Neural progenitor cell (in vitro differentiated cells): ENCODE measurements around the gene CSTF1. TPM values are rescaled to one million over a fixed set of nuclear protein-coding genes. Genes with fewer than 3 reads are reported as not detected.

Experiments
- DNase-seq: peaks from one replicate; pipeline ENCODE4 v3.0.0-alpha.2; 2016; ENCODE audit warnings: low spot score
- H2AFZ ChIP-seq: fragments of 200-600 bp; sonication (generic); replicated peaks from 2 replicates; pipeline ENCODE4 v1.6.1; 2016; ENCODE audit warnings: antibody characterized with exemption
- H3F3A ChIP-seq: fragments of 200-600 bp; sonication (generic); 2 replicates; pipeline ENCODE4 v1.6.1; 2016; ENCODE audit warnings: antibody characterized with exemption, low read depth
- H3K27ac ChIP-seq: fragments of 200-600 bp; sonication (generic); 2 replicates; pipeline ENCODE4 v1.5.1; 2016; ENCODE audit warnings: mild to moderate bottlenecking
- H3K27me3 ChIP-seq: fragments of 200-600 bp; sonication (generic); 2 replicates; pipeline ENCODE4 v1.6.1; 2016; ENCODE audit warnings: mild to moderate bottlenecking, moderate library complexity
- H3K36me3 ChIP-seq: fragments of 200-600 bp; sonication (generic); 2 replicates; pipeline ENCODE4 v1.5.1; 2016
- H3K4me1 ChIP-seq: fragments of 200-600 bp; sonication (generic); 2 replicates; pipeline ENCODE4 v1.6.1; 2016; ENCODE audit warnings: mixed run types
- H3K4me2 ChIP-seq: fragments of 200-600 bp; sonication (generic); 2 replicates; pipeline ENCODE4 v1.6.1; 2016
- H3K4me3 ChIP-seq: fragments of 200-600 bp; sonication (generic); 2 replicates; pipeline ENCODE4 v1.5.1; 2016
- H3K79me2 ChIP-seq: fragments of 200-600 bp; sonication (generic); 2 replicates; pipeline ENCODE4 v1.6.1; 2016; ENCODE audit warnings: low read depth
- H3K9ac ChIP-seq: fragments of 200-600 bp; sonication (generic); 2 replicates; pipeline ENCODE4 v1.6.1; 2016
- H3K9me3 ChIP-seq: fragments of 200-600 bp; sonication (generic); 2 replicates; pipeline ENCODE4 v1.5.1; 2016; ENCODE audit warnings: low read depth
- H4K20me1 ChIP-seq: fragments of 200-600 bp; sonication (generic); 2 replicates; pipeline ENCODE4 v1.6.1; 2016; ENCODE audit warnings: low read depth
- H3K27ac Mint-ChIP-seq: 3 replicates; pipeline ENCODE4 v1.8.0; 2021; ENCODE audit warnings: mixed read lengths
- H3K27me3 Mint-ChIP-seq: 2 replicates; pipeline ENCODE4 v1.8.0; 2022; ENCODE audit warnings: low read depth, mild to moderate bottlenecking, inconsistent platforms, moderate library complexity, mixed read lengths; ENCODE audit not compliant: insufficient read depth
- H3K36me3 Mint-ChIP-seq: 3 replicates; pipeline ENCODE4 v1.8.0; 2021; ENCODE audit warnings: mixed read lengths
- H3K4me1 Mint-ChIP-seq: 3 replicates; pipeline ENCODE4 v1.8.0; 2021; ENCODE audit warnings: mixed read lengths
- H3K4me3 Mint-ChIP-seq: 3 replicates; pipeline ENCODE4 v1.8.0; 2021; ENCODE audit warnings: mild to moderate bottlenecking, moderate library complexity, mixed read lengths
- H3K9me3 Mint-ChIP-seq: 3 replicates; pipeline ENCODE4 v1.8.0; 2020; ENCODE audit warnings: mixed read lengths
- EZH2 ChIP-seq: fragments of 200-600 bp; sonication (generic); IDR thresholded peaks from 2 replicates; pipeline ENCODE4 v1.6.1; 2017; ENCODE audit warnings: antibody characterized with exemption, mild to moderate bottlenecking, moderate library complexity
- EZH2phosphoT487 ChIP-seq: fragments of 200-600 bp; sonication (generic); IDR thresholded peaks from 2 replicates; pipeline ENCODE4 v1.6.1; 2017; ENCODE audit warnings: antibody characterized with exemption
- total RNA-seq: library from RNA; depleted of rRNA; stranded (reverse); fragments of >200 nt; gene quantifications from 2 replicates; pipeline ENCODE4 v1.2.3, GENCODE V29; 2015; ENCODE audit warnings: low replicate concordance
- TF ChIP-seq, protein P1 (sequence below): fragments of 200-600 bp; sonication (generic); IDR thresholded peaks from 2 replicates; pipeline ENCODE4 v1.5.1; 2017; ENCODE audit warnings: antibody characterized with exemption, mild to moderate bottlenecking

The CSTF1 gene
- total RNA-seq, 1 donor from 2014 or later: 87.2 TPM

DNA sequence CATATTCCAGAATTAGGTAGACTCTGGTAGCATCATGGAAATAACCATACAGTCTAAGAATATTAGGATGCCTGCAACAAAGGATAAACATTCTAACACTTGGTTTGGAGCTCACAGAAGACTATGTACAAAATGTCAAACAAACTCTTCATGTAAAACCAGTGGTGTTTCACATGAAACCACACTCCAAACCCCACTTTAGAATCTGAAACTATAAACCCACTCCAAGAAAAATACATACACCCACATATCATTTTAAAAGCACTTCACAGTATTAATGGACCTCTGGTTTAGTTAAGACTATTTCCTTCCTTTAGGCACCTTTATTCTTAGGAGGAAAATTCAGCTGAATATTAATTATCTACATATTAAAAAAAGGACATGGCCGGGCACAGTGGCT lies 10.9 kb upstream of the CSTF1 start:
- Mint-ChIP-seq H3K4me1 (no peaks in the 10 kb centered on the region), H3K27me3 (no peaks in the 10 kb centered on the region), H3K36me3 (peaks cover 34% of the 10 kb centered on the region), H3K27ac (no peak overlapping the region), H3K9me3 (no peaks in the 10 kb centered on the region), H3K4me3 (no peak overlapping the region)
- Histone ChIP-seq H3K4me2 (no peak overlapping the region), H2AFZ (no peak overlapping the region), H3K36me3 (peaks cover 34% of the 10 kb centered on the region), H3K4me1 (no peaks in the 10 kb centered on the region), H3K9ac (no peak overlapping the region), H3K4me3 (no peak overlapping the region), H3F3A (no peaks in the 10 kb centered on the region), H3K9me3 (no peaks in the 10 kb centered on the region), H3K27me3 (no peaks in the 10 kb centered on the region), H4K20me1 (peaks cover 87% of the 10 kb centered on the region), H3K79me2 (peaks cover 99% of the 10 kb centered on the region), H3K27ac (no peak overlapping the region)
- TF ChIP-seq, protein P1, sequence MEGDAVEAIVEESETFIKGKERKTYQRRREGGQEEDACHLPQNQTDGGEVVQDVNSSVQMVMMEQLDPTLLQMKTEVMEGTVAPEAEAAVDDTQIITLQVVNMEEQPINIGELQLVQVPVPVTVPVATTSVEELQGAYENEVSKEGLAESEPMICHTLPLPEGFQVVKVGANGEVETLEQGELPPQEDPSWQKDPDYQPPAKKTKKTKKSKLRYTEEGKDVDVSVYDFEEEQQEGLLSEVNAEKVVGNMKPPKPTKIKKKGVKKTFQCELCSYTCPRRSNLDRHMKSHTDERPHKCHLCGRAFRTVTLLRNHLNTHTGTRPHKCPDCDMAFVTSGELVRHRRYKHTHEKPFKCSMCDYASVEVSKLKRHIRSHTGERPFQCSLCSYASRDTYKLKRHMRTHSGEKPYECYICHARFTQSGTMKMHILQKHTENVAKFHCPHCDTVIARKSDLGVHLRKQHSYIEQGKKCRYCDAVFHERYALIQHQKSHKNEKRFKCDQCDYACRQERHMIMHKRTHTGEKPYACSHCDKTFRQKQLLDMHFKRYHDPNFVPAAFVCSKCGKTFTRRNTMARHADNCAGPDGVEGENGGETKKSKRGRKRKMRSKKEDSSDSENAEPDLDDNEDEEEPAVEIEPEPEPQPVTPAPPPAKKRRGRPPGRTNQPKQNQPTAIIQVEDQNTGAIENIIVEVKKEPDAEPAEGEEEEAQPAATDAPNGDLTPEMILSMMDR: no peak
- TF ChIP-seq EZH2 (no peak), EZH2phosphoT487 (no peak)
- no peak for DNase-seq

DNA sequence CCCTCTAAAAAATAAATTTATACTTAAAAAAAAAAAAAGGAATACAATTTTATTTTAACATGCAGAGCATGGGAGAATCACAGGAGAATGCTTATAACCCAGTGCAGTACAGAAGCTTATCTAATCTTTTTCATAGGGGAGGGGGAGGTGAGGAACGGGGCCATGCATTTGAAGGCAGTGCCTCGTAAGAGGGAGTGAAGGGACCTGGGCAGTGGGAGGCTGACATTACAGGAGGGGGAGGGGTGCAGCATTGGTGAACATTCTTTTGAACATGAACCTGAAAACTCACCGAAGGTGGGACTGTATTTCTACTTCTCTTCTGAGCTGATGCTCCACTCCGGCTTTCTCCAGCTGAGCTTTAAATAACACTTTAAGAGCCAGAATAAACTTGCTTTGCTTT lies 9.7 kb upstream of the CSTF1 start:
- peaks cover 36% of the 10 kb centered on the region for H3K36me3 Mint-ChIP-seq
- no peaks in the 10 kb centered on the region for H3K9me3 Mint-ChIP-seq
- H3K27ac Mint-ChIP-seq: no peak overlapping the region
- H3K9me3 ChIP-seq: no peaks in the 10 kb centered on the region
- H3K9ac ChIP-seq: no peak overlapping the region
- no peak for TF ChIP-seq EZH2
- TF ChIP-seq, protein P1: no peak
- no peak for TF ChIP-seq EZH2phosphoT487
- peaks cover 37% of the 10 kb centered on the region for H3K36me3 ChIP-seq
- no peaks in the 10 kb centered on the region for H3K4me1 Mint-ChIP-seq
- H3K4me3 ChIP-seq: no peak overlapping the region
- no peak for DNase-seq
- no peak overlapping the region for H3K4me3 Mint-ChIP-seq
- H3F3A ChIP-seq: no peaks in the 10 kb centered on the region
- no peaks in the 10 kb centered on the region for H3K27me3 ChIP-seq
- H3K27me3 Mint-ChIP-seq: no peaks in the 10 kb centered on the region
- no peak overlapping the region for H3K27ac ChIP-seq
- H2AFZ ChIP-seq: no peak overlapping the region
- no peak overlapping the region for H3K4me2 ChIP-seq
- H3K4me1 ChIP-seq: no peaks in the 10 kb centered on the region
- peaks cover 99% of the 10 kb centered on the region for H3K79me2 ChIP-seq
- peaks cover 85% of the 10 kb centered on the region for H4K20me1 ChIP-seq

DNA sequence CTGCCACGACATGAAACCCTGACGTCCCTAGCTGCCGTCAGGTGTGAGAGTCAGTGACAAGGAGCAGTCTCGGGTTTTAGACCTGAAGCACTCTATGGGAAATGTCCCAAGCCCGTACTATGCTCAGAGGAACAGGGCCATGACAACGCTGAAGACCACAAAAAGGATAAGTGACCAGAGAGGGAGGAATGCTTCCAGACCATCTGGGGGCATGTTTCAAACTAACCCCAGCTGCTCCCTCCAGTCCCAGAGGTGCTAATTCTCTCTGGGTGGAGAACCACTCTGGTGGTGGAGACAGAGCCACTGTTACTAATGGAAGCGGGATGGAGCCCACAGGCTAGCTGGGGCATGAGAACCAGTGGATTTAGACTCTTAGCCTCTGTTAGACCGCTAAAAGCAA lies 9.1 kb upstream of the CSTF1 start:
- H3K27ac ChIP-seq: no peak overlapping the region
- no peaks in the 10 kb centered on the region for H3K27me3 ChIP-seq
- no peak for DNase-seq
- H3K36me3 ChIP-seq: peaks cover 39% of the 10 kb centered on the region
- H3K9ac ChIP-seq: no peak overlapping the region
- Mint-ChIP-seq H3K4me1 (no peaks in the 10 kb centered on the region), H3K36me3 (peaks cover 36% of the 10 kb centered on the region), H3K4me3 (no peak overlapping the region), H3K27ac (no peak overlapping the region), H3K9me3 (no peaks in the 10 kb centered on the region), H3K27me3 (no peaks in the 10 kb centered on the region)
- peaks cover 84% of the 10 kb centered on the region for H4K20me1 ChIP-seq
- no peak overlapping the region for H3K4me3 ChIP-seq
- peaks cover 99% of the 10 kb centered on the region for H3K79me2 ChIP-seq
- no peaks in the 10 kb centered on the region for H3K4me1 ChIP-seq
- H3F3A ChIP-seq: no peaks in the 10 kb centered on the region
- no peak overlapping the region for H2AFZ ChIP-seq
- no peaks in the 10 kb centered on the region for H3K9me3 ChIP-seq
- H3K4me2 ChIP-seq: no peak overlapping the region
- TF ChIP-seq EZH2 (no peak), EZH2phosphoT487 (no peak)
- TF ChIP-seq, protein P1: no peak

DNA sequence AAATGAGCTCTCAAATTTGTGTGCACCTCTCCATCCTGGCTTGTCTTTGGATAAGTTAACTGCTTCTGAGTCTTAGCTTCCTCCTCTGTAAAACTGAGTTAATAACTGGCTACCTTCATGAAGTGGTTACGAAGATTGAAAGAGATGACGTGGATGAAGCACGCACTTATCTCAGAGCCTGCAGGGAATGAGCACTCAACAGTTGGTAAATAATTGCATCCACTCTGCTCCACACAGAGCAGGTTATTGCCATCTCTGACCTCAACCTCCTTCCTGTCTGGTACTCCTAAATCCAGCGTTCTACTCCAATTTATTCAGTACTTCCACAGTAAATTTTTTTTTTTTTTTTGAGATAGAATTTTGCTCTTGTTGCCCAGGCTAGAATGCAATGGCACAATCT lies 7.3 kb upstream of the CSTF1 start:
- TF ChIP-seq EZH2phosphoT487 (no peak), EZH2 (no peak)
- TF ChIP-seq, protein P1: no peak
- H3K9me3 ChIP-seq: no peaks in the 10 kb centered on the region
- no peaks in the 10 kb centered on the region for H3K9me3 Mint-ChIP-seq
- no peak overlapping the region for H3K27ac Mint-ChIP-seq
- H3K27me3 ChIP-seq: no peaks in the 10 kb centered on the region
- no peak overlapping the region for H3K4me2 ChIP-seq
- H3K4me3 Mint-ChIP-seq: no peak overlapping the region
- H3K9ac ChIP-seq: no peak overlapping the region
- peaks cover 41% of the 10 kb centered on the region for H3K36me3 Mint-ChIP-seq
- no peak overlapping the region for H3K27ac ChIP-seq
- peaks cover 35% of the 10 kb centered on the region for H3K36me3 ChIP-seq
- no peak overlapping the region for H2AFZ ChIP-seq
- DNase-seq: no peak
- H3K4me1 ChIP-seq: peaks cover 1% of the 10 kb centered on the region
- peaks cover 99% of the 10 kb centered on the region for H3K79me2 ChIP-seq
- no peaks in the 10 kb centered on the region for H3F3A ChIP-seq
- peaks cover 11% of the 10 kb centered on the region for H3K4me1 Mint-ChIP-seq
- peaks cover 88% of the 10 kb centered on the region for H4K20me1 ChIP-seq
- H3K4me3 ChIP-seq: no peak overlapping the region
- H3K27me3 Mint-ChIP-seq: no peaks in the 10 kb centered on the region
